Lung (tissue), 12 donors: Measurements from ENCODE around the gene GTPBP10. TPM values are rescaled to one million over a fixed set of nuclear protein-coding genes. Genes with fewer than 3 reads are reported as not detected.
"Not testable (repeated sequence)": the region's sequence is repeated elsewhere in the genome, so short reads cannot be mapped to it uniquely, and the experiment has no call there.

ENCODE experiments used
- ATAC-seq: fragments of 200-7000 bp; cut with Tn5 transposase; one replicate; pipeline ENCODE4 v1.9.1; 2020; ENCODE audit warnings: moderate number of reproducible peaks; ENCODE audit not compliant: insufficient read depth, low FRiP score
- DNase-seq, 3 donors: peaks; one replicate each; pipeline ENCODE4 v3.0.0-alpha.2; 2013 to 2017
- H3K27ac ChIP-seq, 2 donors: one replicate each; pipeline ENCODE4 v1.5.1; 2013; ENCODE audit warnings: mild to moderate bottlenecking in 2 of 2, moderate library complexity in 2 of 2, control low read depth in 1 of 2, inconsistent platforms in 1 of 2, low read depth in 1 of 2, low read length in 1 of 2
- H3K27me3 ChIP-seq, 3 donors: one replicate each; pipeline ENCODE4 v1.5.1; 2013; ENCODE audit warnings: low read length in 2 of 3; ENCODE audit not compliant: control insufficient read depth in 3 of 3, insufficient read depth in 3 of 3
- H3K36me3 ChIP-seq, 4 donors: one replicate each; pipeline ENCODE4 v1.5.1; 2013; ENCODE audit warnings: low read length in 4 of 4, mild to moderate bottlenecking in 1 of 4, moderate library complexity in 1 of 4; ENCODE audit not compliant: control insufficient read depth in 4 of 4, insufficient read depth in 4 of 4
- H3K4me1 ChIP-seq, 5 donors: one replicate each; pipeline ENCODE4 v1.5.1; 2013; ENCODE audit warnings: low read length in 5 of 5, mild to moderate bottlenecking in 2 of 5, moderate library complexity in 1 of 5; ENCODE audit not compliant: control insufficient read depth in 5 of 5, insufficient read depth in 5 of 5
- H3K4me3 ChIP-seq: one replicate; pipeline ENCODE4 v1.5.1; 2013; ENCODE audit warnings: mild to moderate bottlenecking, control low read depth, moderate library complexity
- H3K9ac ChIP-seq, 2 donors: one replicate each; pipeline ENCODE4 v1.5.1; 2013; ENCODE audit warnings: low read length in 2 of 2, control low read depth in 1 of 2; ENCODE audit not compliant: insufficient read depth in 1 of 2
- H3K9me3 ChIP-seq, 4 donors: one replicate each; pipeline ENCODE4 v1.5.1; 2013; ENCODE audit warnings: low read length in 3 of 4, mild to moderate bottlenecking in 1 of 4, moderate library complexity in 1 of 4; ENCODE audit not compliant: control insufficient read depth in 4 of 4, insufficient read depth in 3 of 4
- WGBS, 2 donors: extraction: QIAGEN DNeasy Blood & Tissue Kit; methylation state at CpG; one replicate each; pipeline ENCODE4 v1.1.7; 2013; 5-methylcytosine and 5-hydroxymethylcytosine counted together
- polyA plus RNA-seq, 2 donors: library from polyadenylated mRNA; stranded (reverse); fragments of 200-250 nt; gene quantifications; one replicate each; pipeline ENCODE4 v1.2.1, GENCODE V29; 2013
- total RNA-seq, 2 donors: library from RNA; depleted of rRNA in 1 of 2; stranded (reverse); fragments of >200 nt in 1 of 2; gene quantifications; one replicate each; pipeline ENCODE4 v1.2.1, GENCODE V29; 2014 to 2021
- TF ChIP-seq, protein P1 (sequence below): IDR thresholded peaks from 2 replicates; pipeline ENCODE4 v1.5.1; 2012; ENCODE audit warnings: mild to moderate bottlenecking; ENCODE audit errors: control extremely low read depth, extremely low read depth
- donor health status: control.
- donor health status: control.
- donor health status: Bipolar disorder and iron deficiency.
- donor health status: healthy.
- donor health status: DM: yes; HTN: yes; CAD: no.

The GTPBP10 gene
- total and polyA plus RNA-seq, 4 donors = 9.2 to 20.9 (median 18.3) TPM

DNA sequence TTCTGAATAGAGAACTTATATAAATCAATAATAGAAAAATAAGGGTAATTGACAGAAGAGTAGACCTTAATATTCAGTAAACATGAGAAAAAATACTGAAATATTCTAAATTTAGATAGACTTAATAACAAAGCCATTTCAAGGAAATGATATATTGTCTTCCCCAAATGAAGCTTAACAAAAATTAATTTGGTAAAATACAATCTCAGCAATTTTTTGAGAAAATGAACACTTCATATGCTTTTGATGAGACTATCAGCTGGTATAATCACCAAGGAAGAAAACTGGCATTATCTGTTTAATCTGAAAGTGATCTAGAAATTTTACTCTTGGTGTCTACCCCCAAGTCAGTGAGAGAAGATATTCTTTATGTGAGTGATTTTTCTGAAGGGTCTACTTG, 23.7 kb upstream of the GTPBP10 start:
- ATAC-seq (no peak), DNase-seq (no peak)
- no peak overlapping the region for H3K4me3 ChIP-seq
- TF ChIP-seq, protein P1, sequence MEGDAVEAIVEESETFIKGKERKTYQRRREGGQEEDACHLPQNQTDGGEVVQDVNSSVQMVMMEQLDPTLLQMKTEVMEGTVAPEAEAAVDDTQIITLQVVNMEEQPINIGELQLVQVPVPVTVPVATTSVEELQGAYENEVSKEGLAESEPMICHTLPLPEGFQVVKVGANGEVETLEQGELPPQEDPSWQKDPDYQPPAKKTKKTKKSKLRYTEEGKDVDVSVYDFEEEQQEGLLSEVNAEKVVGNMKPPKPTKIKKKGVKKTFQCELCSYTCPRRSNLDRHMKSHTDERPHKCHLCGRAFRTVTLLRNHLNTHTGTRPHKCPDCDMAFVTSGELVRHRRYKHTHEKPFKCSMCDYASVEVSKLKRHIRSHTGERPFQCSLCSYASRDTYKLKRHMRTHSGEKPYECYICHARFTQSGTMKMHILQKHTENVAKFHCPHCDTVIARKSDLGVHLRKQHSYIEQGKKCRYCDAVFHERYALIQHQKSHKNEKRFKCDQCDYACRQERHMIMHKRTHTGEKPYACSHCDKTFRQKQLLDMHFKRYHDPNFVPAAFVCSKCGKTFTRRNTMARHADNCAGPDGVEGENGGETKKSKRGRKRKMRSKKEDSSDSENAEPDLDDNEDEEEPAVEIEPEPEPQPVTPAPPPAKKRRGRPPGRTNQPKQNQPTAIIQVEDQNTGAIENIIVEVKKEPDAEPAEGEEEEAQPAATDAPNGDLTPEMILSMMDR = no peak
- no peak overlapping the region for H3K27ac ChIP-seq
- H3K36me3 ChIP-seq = no peaks in the 10 kb centered on the region
- H3K9ac ChIP-seq = no peak overlapping the region
- peaks cover 0 to 5% (median 0%) of the 10 kb centered on the region in 5 donors for H3K4me1 ChIP-seq
- H3K9me3 ChIP-seq = no peaks in the 10 kb centered on the region
- peaks cover 4 to 49% (median 36%) of the 10 kb centered on the region in 3 donors for H3K27me3 ChIP-seq

DNA sequence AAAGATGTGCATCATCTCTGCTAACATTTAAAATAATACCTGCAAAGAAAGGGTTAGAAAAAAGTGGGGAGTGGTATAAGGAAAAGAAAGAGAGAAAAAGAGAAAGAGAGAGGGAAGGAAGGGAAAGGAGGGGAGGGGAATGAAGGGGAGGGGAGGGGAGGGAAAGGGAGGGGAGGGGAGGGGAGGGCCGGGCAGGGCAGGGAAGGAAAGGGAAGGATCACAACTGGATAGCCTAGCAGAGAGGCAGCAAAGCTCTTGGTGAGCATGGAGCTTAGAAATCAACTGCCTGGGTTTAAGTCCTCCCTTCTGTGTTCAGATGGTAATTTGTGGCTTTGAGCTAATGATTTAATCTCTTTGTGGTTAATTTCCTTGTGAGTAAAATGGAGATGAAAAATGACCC, 20.0 kb upstream of the GTPBP10 start:
- H3K9me3 ChIP-seq = no peaks in the 10 kb centered on the region
- ATAC-seq (no peak), DNase-seq (no peak)
- no peak overlapping the region for H3K9ac ChIP-seq
- H3K27ac ChIP-seq = no peak overlapping the region
- no peaks in the 10 kb centered on the region for H3K4me1 ChIP-seq
- no peak overlapping the region for H3K4me3 ChIP-seq
- TF ChIP-seq, protein P1 = no peak
- H3K36me3 ChIP-seq = no peaks in the 10 kb centered on the region
- H3K27me3 ChIP-seq = peaks cover 4 to 29% (median 16%) of the 10 kb centered on the region in 3 donors
- 11% methylated on average over 1 of the region's 1 CpG for WGBS, 2 donors

DNA sequence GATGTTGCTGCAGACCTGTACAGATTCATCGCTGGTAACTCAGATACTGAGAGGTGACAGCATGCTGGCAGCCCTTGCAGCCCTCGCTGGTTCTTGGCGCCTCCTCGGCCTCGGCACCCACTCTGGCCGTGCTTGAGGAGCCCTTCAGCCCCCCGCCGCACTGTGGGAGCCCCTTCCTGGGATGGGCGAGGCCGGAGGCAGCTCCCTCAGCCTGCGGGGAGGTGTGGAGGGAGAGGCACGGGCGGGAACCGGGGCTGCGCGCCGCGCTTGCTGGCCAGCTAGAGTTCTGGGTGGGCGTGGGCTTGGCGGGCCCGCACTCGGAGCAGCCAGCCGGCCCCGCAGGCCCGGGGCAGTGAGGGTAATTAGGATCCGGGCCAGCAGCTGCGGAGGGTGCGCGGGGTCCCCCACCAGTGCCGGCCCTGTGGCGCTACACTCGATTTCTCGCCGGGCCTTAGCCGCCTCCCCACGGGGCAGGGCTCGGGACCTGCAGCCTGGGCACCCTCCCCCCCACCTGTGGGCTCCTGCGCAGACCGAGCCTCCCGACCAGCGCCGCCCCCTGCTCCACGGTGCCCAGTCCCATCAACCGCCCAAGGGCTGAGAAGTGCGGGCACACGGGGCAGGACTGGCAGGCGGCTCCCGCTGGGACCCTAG, 12.2 kb upstream of the GTPBP10 start:
- 91 to 92% methylated on average over 41 to 48 of the region's 48 CpGs for WGBS, 2 donors
- H3K4me3 ChIP-seq = no peak overlapping the region
- H3K36me3 ChIP-seq = no peaks in the 10 kb centered on the region
- H3K4me1 ChIP-seq = no peaks in the 10 kb centered on the region
- H3K27ac ChIP-seq = no peak overlapping the region
- DNase-seq = no peak
- peaks cover 0 to 2% (median 0%) of the 10 kb centered on the region in 4 donors for H3K9me3 ChIP-seq
- H3K9ac ChIP-seq = no peak overlapping the region
- no peak for ATAC-seq
- TF ChIP-seq, protein P1 = no peak
- H3K27me3 ChIP-seq = no peaks in the 10 kb centered on the region

DNA sequence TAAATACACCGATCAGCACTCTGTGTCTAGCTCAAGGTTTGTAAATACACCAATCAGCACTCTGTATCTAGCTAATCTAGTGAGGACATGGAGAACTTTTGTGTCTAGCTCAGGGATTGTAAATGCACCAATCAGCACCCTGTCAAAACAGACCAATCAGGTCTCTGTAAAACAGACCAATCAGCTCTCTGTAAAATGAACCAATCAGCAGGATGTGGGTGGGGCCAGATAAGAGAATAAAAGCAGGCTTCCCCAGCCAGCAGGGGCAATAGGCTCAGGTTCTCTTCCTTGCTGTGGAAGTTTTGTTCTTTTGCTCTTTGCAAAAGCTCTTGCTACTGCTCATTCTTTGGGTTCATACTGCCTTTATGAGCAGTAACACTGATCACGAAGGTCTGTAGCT, 11.6 kb upstream of the GTPBP10 start:
- H3K27me3 ChIP-seq, H3K9me3 ChIP-seq, H3K36me3 ChIP-seq, H3K27ac ChIP-seq, H3K4me1 ChIP-seq, ATAC-seq, H3K9ac ChIP-seq, H3K4me3 ChIP-seq, DNase-seq: not testable (repeated sequence)
- 86 to 92% methylated on average over 2 of the region's 2 CpGs for WGBS, 2 donors
